K562 (cell line): ENCODE results near the gene CC2D1A. TPM values are rescaled to one million over a fixed set of nuclear protein-coding genes. Genes with fewer than 3 reads are reported as not detected.

Experiments
- ATAC-seq: fragments of 200-7000 bp; cut with Tn5 transposase; 3 replicates; pipeline ENCODE4 v1.9.1; 2020; ENCODE audit warnings: moderate library complexity
- BruUV-seq: library from RNA; stranded (reverse); fragments of 400-500 nt; replicated peaks from 2 replicates; lab custom pipeline; 2021; lab: Mats Ljungman, UMichigan
- CTCF ChIA-PET: fragments of 300-600 bp; formaldehyde crosslinking; extraction: SDS; loops from one replicate; lab custom pipeline; 2021; ENCODE audit warnings: low intra/inter-chr PET ratio; lab: Yijun Ruan, JAX
- POLR2A ChIA-PET: fragments of 300-600, 350-650 bp; sonication (Branson Sonifier 250); formaldehyde crosslinking; extraction: SDS; loops from one replicate; lab custom pipeline; 2021; ENCODE audit warnings: antibody characterized with exemption, inconsistent platforms; lab: Yijun Ruan, JAX
- DNase-seq, 4 experiments: peaks; one replicate each; pipeline versions ENCODE4 v3.0.0 to v3.0.0-alpha.2; 2011 to 2018; ENCODE audit warnings: low spot score in 3 of 4, mixed read lengths in 3 of 4; ENCODE audit errors: extremely low read depth in 1 of 4
- FAIRE-seq: peaks from 2 replicates; lab custom pipeline; 2011; peaks lifted over from hg19 to GRCh38; lab: Jason Lieb, UNC
- H2AFZ ChIP-seq: 2 replicates; pipeline ENCODE4 v1.6.0; 2011; ENCODE audit warnings: low read depth, low read length, control low read depth, inconsistent platforms
- H3K27ac ChIP-seq: fragments of 200-600 bp; 3 replicates; pipeline ENCODE4 v1.8.0; 2011; ENCODE audit warnings: low read depth, mild to moderate bottlenecking, control low read depth, inconsistent platforms, low read length, moderate library complexity, mixed read lengths; ENCODE audit errors: extremely low read depth
- H3K27me3 ChIP-seq, 2 experiments: fragments of 300-600 bp in 1 of 2; 2 replicates in 1 of 2; 3 replicates in 1 of 2; pipeline versions ENCODE4 v1.6.0 to v1.8.0; 2011; ENCODE audit warnings: inconsistent platforms in 2 of 2, low read length in 2 of 2, mild to moderate bottlenecking in 1 of 2, mixed read lengths in 1 of 2, moderate library complexity in 1 of 2; ENCODE audit not compliant: control insufficient read depth in 2 of 2, insufficient read depth in 2 of 2
- H3K36me3 ChIP-seq: fragments of 300-600 bp; 3 replicates; pipeline ENCODE4 v1.8.0; 2011; ENCODE audit warnings: mild to moderate bottlenecking, low read length, inconsistent platforms; ENCODE audit not compliant: control insufficient read depth, insufficient read depth
- H3K4me1 ChIP-seq, 2 experiments: fragments of 200-600 bp in 1 of 2; replicated peaks in 1 of 2; 2 replicates in 1 of 2; 3 replicates in 1 of 2; pipeline versions ENCODE4 v1.5.1 to v1.8.0; 2011; ENCODE audit warnings: inconsistent platforms in 2 of 2, low read length in 2 of 2, mild to moderate bottlenecking in 1 of 2, mixed read lengths in 1 of 2, moderate library complexity in 1 of 2; ENCODE audit not compliant: control insufficient read depth in 2 of 2, insufficient read depth in 2 of 2
- H3K4me2 ChIP-seq: 2 replicates; pipeline ENCODE4 v1.6.1; 2011; ENCODE audit warnings: low read length, control low read depth, inconsistent platforms, mixed read lengths; ENCODE audit not compliant: insufficient read depth
- H3K4me3 ChIP-seq: fragments of 200-600 bp; sonication (generic), shearing (Covaris generic); 2 replicates; pipeline ENCODE4 v1.5.1; 2016; ENCODE audit warnings: control low read depth, inconsistent platforms
- H3K79me2 ChIP-seq: fragments of 200-600 bp; 3 replicates; pipeline ENCODE4 v1.8.0; 2011; ENCODE audit warnings: low read length, inconsistent platforms; ENCODE audit not compliant: control insufficient read depth, insufficient read depth
- H3K9ac ChIP-seq, 2 experiments: 2 replicates each; pipeline versions ENCODE4 v1.6.0 to v1.6.1; 2011; ENCODE audit warnings: low read depth in 2 of 2, low read length in 2 of 2, control low read depth in 1 of 2, inconsistent platforms in 1 of 2, mild to moderate bottlenecking in 1 of 2, mixed read lengths in 1 of 2; ENCODE audit not compliant: insufficient read depth in 1 of 2
- H3K9me1 ChIP-seq: one replicate; pipeline ENCODE4 v1.6.0; 2011; ENCODE audit warnings: inconsistent platforms, mild to moderate bottlenecking, low read length, moderate library complexity; ENCODE audit not compliant: control insufficient read depth, insufficient read depth
- H3K9me3 ChIP-seq: replicated peaks from 2 replicates; pipeline ENCODE4 v1.5.1; 2011; ENCODE audit warnings: low read depth, low read length, inconsistent platforms; ENCODE audit not compliant: control insufficient read depth, insufficient read depth
- H4K20me1 ChIP-seq: replicated peaks from 2 replicates; pipeline ENCODE4 v1.6.1; 2011; ENCODE audit warnings: low read length, inconsistent platforms, mixed read lengths; ENCODE audit not compliant: control insufficient read depth, insufficient read depth
- DDX20 ChIP-seq: fragments of 450-650 bp; IDR thresholded peaks from 2 replicates; pipeline ENCODE4 v1.6.1; 2016; ENCODE audit warnings: missing genetic modification characterization, low read depth, mild to moderate bottlenecking, missing compliant biosample characterization, moderate library complexity
- FOXJ2 ChIP-seq: fragments of 200-800 bp; sonication (Bioruptor generic); IDR thresholded peaks from 2 replicates; pipeline ENCODE4 v1.6.1; 2016; ENCODE audit warnings: missing genetic modification characterization, missing compliant biosample characterization
- ZNF212 ChIP-seq: fragments of 450-650 bp; formaldehyde crosslinking; IDR thresholded peaks from 2 replicates; pipeline ENCODE4 v1.4.0; 2020; ENCODE audit warnings: mild to moderate bottlenecking
- ZNF282 ChIP-seq: sonication (generic); formaldehyde crosslinking; IDR thresholded peaks from 2 replicates; pipeline ENCODE4 v1.8.1; 2023; ENCODE audit warnings: missing genetic modification reagents
- ZNF445 ChIP-seq: fragments of 250-450 bp; sonication (Bioruptor Pico); IDR thresholded peaks from 2 replicates; pipeline ENCODE4 v1.4.0; 2020; ENCODE audit warnings: low read depth, mild to moderate bottlenecking, moderate library complexity
- WGBS: fragments of 100-300 bp; shearing (Covaris generic); methylation state at CpG from one replicate; pipeline ENCODE4 v1.1.6; 2016; ENCODE audit warnings: low coverage, mixed read lengths; ENCODE audit not compliant: insufficient coverage; ENCODE audit errors: missing lambda C conversion rate; 5-methylcytosine and 5-hydroxymethylcytosine counted together
- in situ Hi-C: fragments of 300-500 bp; cut with MboI; formaldehyde crosslinking; loops from 4 replicates; pipeline ENCODE4 v1.15.0; 2018; ENCODE audit warnings: inconsistent platforms, mixed read lengths
- intact Hi-C: fragments of 100-400 bp; cut with micrococcal nuclease; formaldehyde crosslinking; loops from 2 replicates; pipeline ENCODE4 v1.14.2; 2022
- polyA plus RNA-seq, 8 experiments: library from polyadenylated mRNA; depleted of rRNA in 4 of 8; stranded (reverse) in 5 of 8; unstranded in 3 of 8; fragments of >200 nt; fragmentation: Nextera tagmentation in 2 of 8; fragmentation: Illumina TruSeq in 1 of 8; extraction: Ambion mirVana in 2 of 8; extraction: Trizol in 1 of 8; gene quantifications; 2 replicates each; pipeline versions ENCODE4 v1.2.1 to v1.2.3, GENCODE V29; 2011 to 2014; ENCODE audit warnings: inconsistent platforms in 1 of 8, missing spikeins in 1 of 8
- total RNA-seq, 7 experiments: library from RNA; depleted of rRNA in 6 of 7; stranded (reverse); fragments of >200 nt in 6 of 7; fragmentation: Illumina TruSeq in 2 of 7; extraction: Trizol in 2 of 7; gene quantifications; 2 replicates each; pipeline versions ENCODE4 v1.2.1 to v1.2.3, GENCODE V29; 2011 to 2021; ENCODE audit warnings: low replicate concordance in 1 of 7

The CC2D1A gene
- total and polyA plus RNA-seq, 9 of the 15 experiments (the other 6 are each of a cell fraction or from before 2014, with no cell fraction given): 0.32 to 31.0 (median 12.9) TPM

- no peak for TF ChIP-seq DDX20 (tag)
Observed at GRCh38 chr19:13861714-13862531, 44.1 kb upstream of the CC2D1A start (continued).

- DNase-seq (no peak), FAIRE-seq (no peak)
- Histone ChIP-seq H2AFZ (no peak overlapping the region), H3K79me2 (no peaks in the 10 kb centered on the region), H4K20me1 (peaks cover 5% of the 10 kb centered on the region; the same call in 1 of the 2 replicates), H3K4me1 (peaks cover 6 to 27% of the 10 kb centered on the region in 2 experiments; a peak in 3 of 5 replicates), H3K4me3 (no peak overlapping the region)
- ChIA-PET POLR2A (interaction anchor here (0.6 to 0.7 kb wide), 2 partner anchors 24 to 206 kb away, joined by 3 read pairs; no protein-coding TSS in a partner anchor), CTCF (interaction anchor here (0.9 kb wide), 1 partner anchor 83 kb away, joined by 3 read pairs; no protein-coding TSS in a partner anchor)
- in situ Hi-C loops: loop anchor here (5.0 kb wide), 2 partner anchors 77 to 257 kb away; no protein-coding TSS in a partner anchor
- TF ChIP-seq ZNF445 (no peak), ZNF282 (no peak), ZNF212 (no peak), FOXJ2 (tag) (no peak)
- TF ChIP-seq, all 486 proteins: peak for 0
- no peaks in the 10 kb centered on the region; the same call in 1 of the 2 replicates for H3K9me3 ChIP-seq
- no peak overlapping the region for H3K4me2 ChIP-seq
- H3K9ac ChIP-seq: no peak overlapping the region
- 14% methylated on average over 12 of the region's 13 CpGs for WGBS
- intact Hi-C loops: loop anchor here (5.0 kb wide), 1 partner anchor 37 kb away; no protein-coding TSS in a partner anchor
- H3K27me3 ChIP-seq: peaks cover 14 to 25% of the 10 kb centered on the region in 2 experiments; a peak in 4 of 5 replicates
- BruUV-seq: no TSS peak
- no peaks in the 10 kb centered on the region for H3K36me3 ChIP-seq
- H3K9me1 ChIP-seq: no peaks in the 10 kb centered on the region
- ATAC-seq: no peak
- H3K27ac ChIP-seq: no peak overlapping the region
Observed at GRCh38 chr19:13864046-13864666, 41.8 kb upstream of the CC2D1A start.
